ENCODE results near the gene ANKS1B. TPM values are rescaled to one million over a fixed set of nuclear protein-coding genes. Genes with fewer than 3 reads are reported as not detected.

ANKS1B gene
- total and polyA plus RNA-seq, 5 donors: 0.43 to 7.4 (median 3.3) TPM

DNA sequence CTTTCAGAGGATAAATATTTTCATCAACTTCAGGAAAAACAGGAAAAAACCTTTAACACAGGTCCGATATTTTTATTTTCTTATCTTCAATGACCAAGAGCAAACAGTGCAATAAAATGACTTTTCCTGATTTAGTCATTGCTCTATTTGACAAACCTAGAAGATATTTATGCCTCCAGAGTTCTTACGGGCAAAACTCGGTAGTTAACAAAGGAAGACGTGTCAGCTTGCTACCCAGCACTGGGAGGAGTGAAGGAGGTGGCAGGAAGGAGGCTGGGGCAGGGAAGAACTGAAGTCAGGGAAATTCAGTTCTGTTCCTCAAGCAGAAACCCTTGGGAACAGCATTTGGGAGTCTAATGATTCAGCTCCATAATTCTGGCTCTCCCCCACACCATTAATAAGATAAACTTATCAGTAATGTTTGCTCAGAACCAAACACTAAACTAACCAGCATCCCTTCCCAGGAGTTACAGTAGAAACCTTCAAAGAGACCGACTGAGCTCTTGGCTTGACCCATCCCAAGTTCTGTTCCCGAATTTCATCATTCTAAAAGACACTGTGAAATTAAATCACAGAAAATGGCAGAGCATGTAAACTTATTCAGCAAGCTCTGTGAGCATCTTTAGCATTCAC, 1176.4 kb downstream of the ANKS1B start:
- intact Hi-C loops (cut with DNase I): no loop called here
- WGBS: 37% methylated on average over 6 of the region's 6 CpGs
- H3K27me3 ChIP-seq (ENCODE audit: control insufficient read depth, insufficient read depth): no peaks in the 10 kb centered on the region
- DNase-seq (no peak), ATAC-seq (no peak)
- no peak overlapping the region for H3K4me3 ChIP-seq (ENCODE audit: low read length)
- no peaks in the 10 kb centered on the region for H3K4me1 ChIP-seq (ENCODE audit: control insufficient read depth, insufficient read depth, low read length)
- no peaks in the 10 kb centered on the region for H3K9me3 ChIP-seq (ENCODE audit: control insufficient read depth, low read length)
- H3K27ac ChIP-seq (ENCODE audit: low read length): no peak overlapping the region

- H3K27ac ChIP-seq (ENCODE audit: low read length): no peak overlapping the region
These were observed 1177.5 kb downstream of the ANKS1B start for GRCh38 chr12:98807187-98807586.

GRCh38 chr12:98803468-98804209, 1181.1 kb downstream of the ANKS1B start:
- ATAC-seq: no peak
- WGBS: 78% methylated on average over 6 of the region's 6 CpGs
- Histone ChIP-seq H3K4me3 (ENCODE audit: low read length) (no peak overlapping the region), H3K4me1 (ENCODE audit: control insufficient read depth, insufficient read depth, low read length) (no peaks in the 10 kb centered on the region), H3K27ac (ENCODE audit: low read length) (no peak overlapping the region), H3K27me3 (ENCODE audit: control insufficient read depth, insufficient read depth) (no peaks in the 10 kb centered on the region), H3K9me3 (ENCODE audit: control insufficient read depth, low read length) (no peaks in the 10 kb centered on the region)
- intact Hi-C loops (cut with DNase I): no loop called here
- DNase-seq: no peak

More at GRCh38 chr12:98807187-98807586, 1177.5 kb downstream of the ANKS1B start:
- ATAC-seq (no peak), DNase-seq (no peak)
- Histone ChIP-seq H3K9me3 (ENCODE audit: control insufficient read depth, low read length) (no peaks in the 10 kb centered on the region), H3K4me3 (ENCODE audit: low read length) (no peak overlapping the region), H3K4me1 (ENCODE audit: control insufficient read depth, insufficient read depth, low read length) (no peaks in the 10 kb centered on the region), H3K27me3 (ENCODE audit: control insufficient read depth, insufficient read depth) (no peaks in the 10 kb centered on the region)
- intact Hi-C loops (cut with DNase I): no loop called here
- 68% methylated on average over 2 of the region's 2 CpGs for WGBS

DNA sequence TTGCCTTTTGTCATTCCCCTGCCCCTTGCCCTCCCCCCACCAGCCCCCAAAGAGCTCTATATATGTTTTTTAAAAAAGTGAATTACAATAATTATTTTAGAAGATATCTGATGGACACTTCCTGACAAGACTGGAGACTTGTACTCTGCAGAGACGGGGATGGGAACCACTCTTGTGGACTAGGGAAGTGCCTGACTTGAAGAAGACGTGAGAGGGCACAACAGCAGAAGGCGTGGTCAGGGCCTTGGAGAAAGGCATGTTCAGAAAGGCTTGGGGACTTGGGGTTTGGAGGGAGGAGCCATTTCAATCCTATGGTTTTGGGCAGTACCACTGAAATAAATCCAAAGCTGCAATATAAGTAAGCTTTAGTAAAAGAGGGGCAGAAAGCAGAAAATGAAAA, 1184.9 kb downstream of the ANKS1B start:
- ATAC-seq: no peak
- no peaks in the 10 kb centered on the region for H3K4me1 ChIP-seq (ENCODE audit: control insufficient read depth, insufficient read depth, low read length)

DNA sequence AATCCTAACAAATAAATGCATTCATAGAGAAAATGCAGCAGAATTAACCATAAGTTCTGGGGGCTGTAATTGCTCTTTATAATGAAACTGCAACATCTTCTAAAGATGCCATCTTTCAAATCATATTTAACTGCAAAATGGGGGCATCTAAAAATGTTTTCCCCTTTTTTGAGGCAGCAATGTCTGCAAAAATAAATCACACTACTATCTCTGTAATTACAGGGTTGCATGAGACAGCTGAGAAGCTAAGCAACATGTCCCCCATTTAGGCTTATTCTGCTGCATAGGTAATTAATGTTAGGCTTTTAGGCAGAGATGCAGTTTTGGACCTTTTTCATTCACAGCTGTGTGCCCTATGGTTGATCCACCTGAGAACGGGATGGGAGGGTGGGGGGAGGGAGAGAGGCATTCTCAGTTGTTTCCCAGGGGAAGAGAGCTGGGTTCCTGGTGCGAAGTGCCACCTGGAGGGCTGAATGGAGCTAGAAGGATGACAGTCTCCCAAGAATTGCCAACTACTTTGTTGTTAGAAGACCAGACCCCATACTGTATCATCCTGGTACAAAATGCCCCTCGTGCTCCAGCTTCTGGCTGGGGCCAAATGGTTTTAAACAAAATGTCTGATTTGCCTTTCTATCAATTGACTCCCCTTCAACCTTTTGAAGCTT, 1185.5 kb downstream of the ANKS1B start:
- WGBS: 56% methylated on average over 3 of the region's 3 CpGs
- DNase-seq (no peak), ATAC-seq (no peak)
- H3K4me1 ChIP-seq (ENCODE audit: control insufficient read depth, insufficient read depth, low read length): no peaks in the 10 kb centered on the region
- H3K27me3 ChIP-seq (ENCODE audit: control insufficient read depth, insufficient read depth): no peaks in the 10 kb centered on the region
- H3K9me3 ChIP-seq (ENCODE audit: control insufficient read depth, low read length): no peaks in the 10 kb centered on the region
- H3K27ac ChIP-seq (ENCODE audit: low read length): no peak overlapping the region
- H3K4me3 ChIP-seq (ENCODE audit: low read length): no peak overlapping the region
- intact Hi-C loops (cut with DNase I): no loop called here

More for the DNA sequence above, 1184.9 kb downstream of the ANKS1B start:
- Histone ChIP-seq H3K27me3 (ENCODE audit: control insufficient read depth, insufficient read depth) (no peaks in the 10 kb centered on the region), H3K4me3 (ENCODE audit: low read length) (no peak overlapping the region), H3K9me3 (ENCODE audit: control insufficient read depth, low read length) (no peaks in the 10 kb centered on the region), H3K27ac (ENCODE audit: low read length) (no peak overlapping the region)
- WGBS: 80% methylated on average over 3 of the region's 3 CpGs
- no peak for DNase-seq
- intact Hi-C loops (cut with DNase I): no loop called here

GRCh38 chr12:98797200-98797599, 1187.5 kb downstream of the ANKS1B start:
- ATAC-seq (no peak), DNase-seq (no peak)
- H3K4me1 ChIP-seq (ENCODE audit: control insufficient read depth, insufficient read depth, low read length): no peaks in the 10 kb centered on the region
- WGBS: 84% methylated on average over 4 of the region's 4 CpGs
- H3K4me3 ChIP-seq (ENCODE audit: low read length): no peak overlapping the region
- intact Hi-C loops (cut with DNase I): no loop called here
- no peak overlapping the region for H3K27ac ChIP-seq (ENCODE audit: low read length)
- H3K9me3 ChIP-seq (ENCODE audit: control insufficient read depth, low read length): no peaks in the 10 kb centered on the region
- H3K27me3 ChIP-seq (ENCODE audit: control insufficient read depth, insufficient read depth): no peaks in the 10 kb centered on the region

GRCh38 chr12:98796745-98797144, 1188.0 kb downstream of the ANKS1B start:
- DNase-seq (no peak), ATAC-seq (no peak)
- H3K27me3 ChIP-seq (ENCODE audit: control insufficient read depth, insufficient read depth): no peaks in the 10 kb centered on the region
- H3K27ac ChIP-seq (ENCODE audit: low read length): no peak overlapping the region
- H3K4me1 ChIP-seq (ENCODE audit: control insufficient read depth, insufficient read depth, low read length): no peaks in the 10 kb centered on the region
- H3K9me3 ChIP-seq (ENCODE audit: control insufficient read depth, low read length): no peaks in the 10 kb centered on the region
- H3K4me3 ChIP-seq (ENCODE audit: low read length): no peak overlapping the region
- 96% methylated on average over 1 of the region's 1 CpG for WGBS
- intact Hi-C loops (cut with DNase I): no loop called here

GRCh38 chr12:98793121-98793520, 1191.6 kb downstream of the ANKS1B start:
- Histone ChIP-seq H3K4me3 (ENCODE audit: low read length) (no peak overlapping the region), H3K27me3 (ENCODE audit: control insufficient read depth, insufficient read depth) (no peaks in the 10 kb centered on the region), H3K4me1 (ENCODE audit: control insufficient read depth, insufficient read depth, low read length) (no peaks in the 10 kb centered on the region), H3K27ac (ENCODE audit: low read length) (no peak overlapping the region), H3K9me3 (ENCODE audit: control insufficient read depth, low read length) (no peaks in the 10 kb centered on the region)
- intact Hi-C loops (cut with DNase I): no loop called here
- WGBS: 78% methylated on average over 2 of the region's 2 CpGs
- no peak for DNase-seq
- no peak for ATAC-seq

DNA sequence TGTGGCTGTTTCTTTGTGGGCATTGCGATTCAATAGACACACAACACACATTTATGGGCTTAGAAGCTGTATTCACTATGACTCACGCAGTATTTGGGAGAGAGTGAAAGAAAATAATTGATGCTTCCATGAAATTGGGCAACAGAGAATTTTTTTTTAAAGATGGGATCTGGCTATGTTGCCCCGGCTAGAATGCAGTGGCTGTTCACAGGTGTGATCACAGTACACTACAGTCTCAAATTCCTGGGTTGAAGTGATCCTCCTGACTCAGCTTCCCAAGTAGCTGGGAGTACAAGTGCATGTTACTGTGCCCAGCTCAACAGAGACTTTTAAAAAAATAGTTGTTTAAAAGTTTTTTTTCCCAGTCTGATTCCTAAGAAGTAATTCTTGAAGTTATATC, 1193.3 kb downstream of the ANKS1B start:
- Histone ChIP-seq H3K4me1 (ENCODE audit: control insufficient read depth, insufficient read depth, low read length) (no peaks in the 10 kb centered on the region), H3K27me3 (ENCODE audit: control insufficient read depth, insufficient read depth) (no peaks in the 10 kb centered on the region), H3K9me3 (ENCODE audit: control insufficient read depth, low read length) (no peaks in the 10 kb centered on the region), H3K27ac (ENCODE audit: low read length) (no peak overlapping the region), H3K4me3 (ENCODE audit: low read length) (no peak overlapping the region)
- WGBS: 91% methylated on average over 3 of the region's 3 CpGs
- no peak for DNase-seq
- ATAC-seq: no peak
- intact Hi-C loops (cut with DNase I): no loop called here

- DNase-seq (no peak), ATAC-seq (no peak)
- no peak overlapping the region for H3K4me3 ChIP-seq (ENCODE audit: low read length)
- H3K27ac ChIP-seq (ENCODE audit: low read length): no peak overlapping the region
- H3K9me3 ChIP-seq (ENCODE audit: control insufficient read depth, low read length): no peaks in the 10 kb centered on the region
- 86% methylated on average over 5 of the region's 5 CpGs for WGBS
- no peaks in the 10 kb centered on the region for H3K27me3 ChIP-seq (ENCODE audit: control insufficient read depth, insufficient read depth)
- intact Hi-C loops (cut with DNase I): no loop called here
- H3K4me1 ChIP-seq (ENCODE audit: control insufficient read depth, insufficient read depth, low read length): no peaks in the 10 kb centered on the region
These were observed 1196.3 kb downstream of the ANKS1B start for GRCh38 chr12:98788396-98788795.

DNA sequence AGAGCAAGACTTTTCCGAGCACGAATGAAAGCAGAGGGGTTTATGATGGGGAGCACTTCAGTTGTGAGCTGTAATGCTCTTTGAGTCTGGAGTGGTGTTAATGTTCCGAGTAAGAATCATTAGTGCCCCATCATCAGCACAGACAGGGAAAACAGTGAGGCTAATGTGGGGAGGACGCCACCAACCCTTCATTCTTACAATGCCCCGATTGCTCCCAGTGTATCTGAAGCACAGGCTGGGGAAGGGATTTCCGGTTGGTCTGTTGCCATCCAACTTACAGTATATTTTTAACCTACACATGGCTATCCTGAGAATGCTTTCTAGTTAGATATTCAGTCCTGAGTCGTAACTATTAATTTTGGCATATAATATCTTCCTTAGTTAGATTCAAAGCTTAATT, 1198.1 kb downstream of the ANKS1B start:
- WGBS: 40% methylated on average over 7 of the region's 7 CpGs
- Histone ChIP-seq H3K9me3 (ENCODE audit: control insufficient read depth, low read length) (no peaks in the 10 kb centered on the region), H3K4me3 (ENCODE audit: low read length) (no peak overlapping the region), H3K4me1 (ENCODE audit: control insufficient read depth, insufficient read depth, low read length) (no peaks in the 10 kb centered on the region), H3K27ac (ENCODE audit: low read length) (no peak overlapping the region), H3K27me3 (ENCODE audit: control insufficient read depth, insufficient read depth) (no peaks in the 10 kb centered on the region)
- ATAC-seq (no peak), DNase-seq (no peak)
- intact Hi-C loops (cut with DNase I): no loop called here

Measured in right cardiac atrium (tissue), 5 donors.